SK-N-SH treated with all-trans-retinoic acid at 6 μM for 48 hours (cell line): ENCODE data around the gene IFT43.

Source experiments
- PATZ1 ChIP-seq: fragments of 250-450 bp; sonication (Bioruptor Pico); IDR thresholded peaks from 2 replicates; pipeline ENCODE4 v1.8.0; 2020; ENCODE audit warnings: mild to moderate bottlenecking, moderate library complexity, borderline replicate concordance
- ZFP3 ChIP-seq: fragments of 250-450 bp; sonication (Bioruptor Pico); IDR thresholded peaks from 2 replicates; pipeline ENCODE4 v1.5.0; 2020; ENCODE audit warnings: mild to moderate bottlenecking, moderate library complexity
- ZFP30 ChIP-seq: fragments of 450-650 bp; formaldehyde crosslinking; IDR thresholded peaks from 2 replicates; pipeline ENCODE4 v1.5.0; 2022; ENCODE audit warnings: mild to moderate bottlenecking, moderate library complexity

- no peak for TF ChIP-seq PATZ1
- no peak for TF ChIP-seq ZFP3 (CRISPR knock-in tag)
- no peak for TF ChIP-seq ZFP30 (CRISPR knock-in tag)
Observed at GRCh38 chr14:76011930-76012329, 26.4 kb downstream of the IFT43 start.
